ENCODE measurements around the gene MOCOS.

DNA sequence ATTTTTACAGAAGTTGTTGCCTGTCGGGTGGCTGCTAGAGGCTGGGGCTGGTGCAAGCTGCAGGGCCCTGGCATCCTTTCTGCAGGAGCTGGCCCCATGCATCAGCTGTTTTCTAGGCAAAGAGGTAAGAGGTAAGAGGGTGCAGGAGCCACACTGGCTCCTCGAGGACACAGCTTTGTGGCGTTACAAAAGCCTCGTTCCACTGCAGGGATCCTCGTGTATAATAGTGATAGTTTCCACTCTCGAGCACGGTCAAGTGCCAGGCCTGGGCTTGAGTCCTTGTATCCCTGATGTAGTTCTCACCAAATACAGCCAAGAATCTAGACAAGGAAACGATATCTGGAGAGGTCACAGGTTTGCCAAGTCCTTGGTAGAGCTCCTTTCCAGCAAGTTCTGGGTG, 77.0 kb downstream of the MOCOS start:
- TF ChIP-seq, protein P1, sequence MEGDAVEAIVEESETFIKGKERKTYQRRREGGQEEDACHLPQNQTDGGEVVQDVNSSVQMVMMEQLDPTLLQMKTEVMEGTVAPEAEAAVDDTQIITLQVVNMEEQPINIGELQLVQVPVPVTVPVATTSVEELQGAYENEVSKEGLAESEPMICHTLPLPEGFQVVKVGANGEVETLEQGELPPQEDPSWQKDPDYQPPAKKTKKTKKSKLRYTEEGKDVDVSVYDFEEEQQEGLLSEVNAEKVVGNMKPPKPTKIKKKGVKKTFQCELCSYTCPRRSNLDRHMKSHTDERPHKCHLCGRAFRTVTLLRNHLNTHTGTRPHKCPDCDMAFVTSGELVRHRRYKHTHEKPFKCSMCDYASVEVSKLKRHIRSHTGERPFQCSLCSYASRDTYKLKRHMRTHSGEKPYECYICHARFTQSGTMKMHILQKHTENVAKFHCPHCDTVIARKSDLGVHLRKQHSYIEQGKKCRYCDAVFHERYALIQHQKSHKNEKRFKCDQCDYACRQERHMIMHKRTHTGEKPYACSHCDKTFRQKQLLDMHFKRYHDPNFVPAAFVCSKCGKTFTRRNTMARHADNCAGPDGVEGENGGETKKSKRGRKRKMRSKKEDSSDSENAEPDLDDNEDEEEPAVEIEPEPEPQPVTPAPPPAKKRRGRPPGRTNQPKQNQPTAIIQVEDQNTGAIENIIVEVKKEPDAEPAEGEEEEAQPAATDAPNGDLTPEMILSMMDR (IDR thresholded peaks at IDR 0.05 in 4 of 5, conservative IDR thresholded peaks at IDR 0.05 in 1 of 5): no peak
- no peak for TF ChIP-seq POLR2A (IDR thresholded peaks at IDR 0.05)
